ENCODE data around the gene KCNQ1. TPM values are rescaled to one million over a fixed set of nuclear protein-coding genes. Genes with fewer than 3 reads are reported as not detected.

The KCNQ1 gene
- total and polyA plus RNA-seq, 7 donors, result 1.1 to 25.2 (median 3.8) TPM

DNA sequence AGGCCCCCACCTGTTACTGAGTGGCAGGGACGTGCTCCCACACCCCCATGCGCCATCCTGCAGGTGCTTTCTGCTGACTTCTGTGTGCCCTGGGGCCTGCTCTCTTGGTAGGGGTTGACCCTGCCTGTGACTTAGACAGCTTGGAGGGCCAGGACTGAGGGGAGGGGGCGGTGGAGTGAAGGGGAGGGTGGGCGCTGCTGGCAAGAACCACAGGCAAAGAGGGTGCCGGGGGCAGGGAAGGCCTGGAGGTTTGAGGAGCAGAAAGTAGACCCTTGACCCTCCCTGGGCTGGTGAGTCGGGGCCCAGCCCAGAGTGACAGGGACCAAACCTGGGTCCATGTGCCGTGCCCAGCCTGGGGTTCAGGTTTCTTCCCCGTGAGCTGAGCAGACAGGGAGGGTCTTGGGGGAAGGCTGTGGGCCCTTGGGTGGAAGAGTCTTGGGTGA, 17.8 kb downstream of the KCNQ1 start:
- Histone ChIP-seq H3K9me3 (no peaks in the 10 kb centered on the region), H3K27me3 (no peaks in the 10 kb centered on the region), H3K36me3 (no peaks in the 10 kb centered on the region), H3K27ac (no peak overlapping the region), H3K4me3 (no peak overlapping the region), H3K4me1 (no peaks in the 10 kb centered on the region)
- TF ChIP-seq EP300 (IDR thresholded peaks at IDR 0.05) (no peak), POLR2A (IDR thresholded peaks at IDR 0.05) (no peak)
- 68 to 87% methylated on average over 8 of the region's 8 CpGs for WGBS, 2 donors
- no peak for DNase-seq
- intact Hi-C loops (cut with DNase I), result no loop called here

DNA sequence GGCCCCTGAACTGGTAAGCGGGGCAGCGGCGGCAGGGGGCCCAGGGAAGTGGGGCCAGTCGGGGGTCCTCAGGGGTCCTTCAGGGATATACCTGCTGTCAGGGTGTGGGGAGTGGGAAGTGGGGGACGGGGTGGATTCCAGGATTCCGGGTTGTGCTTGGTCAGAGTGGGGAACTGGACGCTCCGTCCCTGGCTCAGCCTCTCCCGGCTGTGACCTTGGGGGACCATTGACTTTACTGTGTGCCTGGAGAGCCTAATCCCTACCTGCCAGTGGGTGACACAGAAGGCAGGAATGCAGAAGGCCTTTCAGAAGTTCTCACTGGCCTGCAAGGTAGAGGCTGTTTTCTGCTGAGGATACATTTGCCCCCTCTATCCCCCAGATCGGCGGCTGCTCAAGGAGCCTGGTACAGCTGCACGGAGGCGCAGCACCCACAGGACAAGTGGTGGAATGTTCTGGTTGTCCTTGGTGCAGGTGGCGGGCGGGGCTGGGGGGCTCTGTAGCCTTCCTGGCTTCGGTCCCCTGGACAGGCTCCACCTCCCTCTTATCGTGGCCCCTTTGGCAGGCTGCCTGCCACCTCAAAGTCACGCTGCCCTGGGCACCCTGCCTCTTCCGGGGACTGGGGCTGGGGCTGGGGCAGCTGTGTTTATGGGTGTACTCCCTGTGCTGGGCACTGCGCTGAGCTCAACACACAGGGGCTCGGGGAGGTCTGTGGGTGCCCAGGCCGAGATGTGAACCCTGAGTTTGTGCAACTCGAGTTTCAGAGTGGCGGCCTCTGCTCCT, 18.4 kb downstream of the KCNQ1 start:
- WGBS, 2 donors, result 23 to 65% methylated on average over 24 of the region's 24 CpGs
- no peak for TF ChIP-seq POLR2AphosphoS5 (IDR thresholded peaks at IDR 0.05)
- no peak for TF ChIP-seq EP300 (IDR thresholded peaks at IDR 0.05)
- TF ChIP-seq POLR2A (IDR thresholded peaks at IDR 0.05), result no peak
- TF ChIP-seq, protein P1, sequence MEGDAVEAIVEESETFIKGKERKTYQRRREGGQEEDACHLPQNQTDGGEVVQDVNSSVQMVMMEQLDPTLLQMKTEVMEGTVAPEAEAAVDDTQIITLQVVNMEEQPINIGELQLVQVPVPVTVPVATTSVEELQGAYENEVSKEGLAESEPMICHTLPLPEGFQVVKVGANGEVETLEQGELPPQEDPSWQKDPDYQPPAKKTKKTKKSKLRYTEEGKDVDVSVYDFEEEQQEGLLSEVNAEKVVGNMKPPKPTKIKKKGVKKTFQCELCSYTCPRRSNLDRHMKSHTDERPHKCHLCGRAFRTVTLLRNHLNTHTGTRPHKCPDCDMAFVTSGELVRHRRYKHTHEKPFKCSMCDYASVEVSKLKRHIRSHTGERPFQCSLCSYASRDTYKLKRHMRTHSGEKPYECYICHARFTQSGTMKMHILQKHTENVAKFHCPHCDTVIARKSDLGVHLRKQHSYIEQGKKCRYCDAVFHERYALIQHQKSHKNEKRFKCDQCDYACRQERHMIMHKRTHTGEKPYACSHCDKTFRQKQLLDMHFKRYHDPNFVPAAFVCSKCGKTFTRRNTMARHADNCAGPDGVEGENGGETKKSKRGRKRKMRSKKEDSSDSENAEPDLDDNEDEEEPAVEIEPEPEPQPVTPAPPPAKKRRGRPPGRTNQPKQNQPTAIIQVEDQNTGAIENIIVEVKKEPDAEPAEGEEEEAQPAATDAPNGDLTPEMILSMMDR (IDR thresholded peaks at IDR 0.05), result no peak
- DNase-seq, result peak; percentile 59
- no peaks in the 10 kb centered on the region for H3K36me3 ChIP-seq
- intact Hi-C loops (cut with DNase I), result no loop called here
- H3K27me3 ChIP-seq, result no peaks in the 10 kb centered on the region
- no peak overlapping the region for H3K4me3 ChIP-seq
- H3K9me3 ChIP-seq, result no peaks in the 10 kb centered on the region
- no peaks in the 10 kb centered on the region for H3K4me1 ChIP-seq
- H3K27ac ChIP-seq, result no peak overlapping the region

DNA sequence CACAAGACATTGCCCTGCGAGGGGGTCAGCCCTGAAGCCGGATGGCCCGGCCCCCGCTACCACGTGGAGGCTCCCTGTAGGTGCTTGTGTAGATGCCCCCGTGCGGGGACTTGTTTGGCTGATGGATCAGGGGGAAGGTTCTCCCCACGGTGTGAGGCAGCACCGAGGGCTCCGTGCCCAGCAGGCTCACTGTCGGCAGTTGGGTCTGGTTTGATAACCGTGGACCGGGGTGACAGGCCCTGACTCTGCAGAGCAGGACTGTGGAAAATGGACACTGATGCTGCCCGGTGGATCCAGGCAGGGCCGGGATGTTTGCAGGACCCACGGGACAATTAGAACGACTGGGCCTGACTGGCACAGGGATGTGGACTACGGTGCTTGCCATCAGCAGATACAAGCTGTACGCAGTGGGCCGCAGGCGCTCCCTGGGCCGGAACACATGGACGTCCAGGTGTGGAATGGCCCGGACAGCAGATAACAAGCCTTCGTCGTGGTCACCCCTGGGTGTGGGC, 19.0 kb downstream of the KCNQ1 start:
- no peaks in the 10 kb centered on the region for H3K9me3 ChIP-seq
- H3K27ac ChIP-seq, result no peak overlapping the region
- H3K4me1 ChIP-seq, result no peaks in the 10 kb centered on the region
- no peak for TF ChIP-seq POLR2AphosphoS5 (IDR thresholded peaks at IDR 0.05)
- TF ChIP-seq POLR2A (IDR thresholded peaks at IDR 0.05), result no peak
- TF ChIP-seq, protein P1 (IDR thresholded peaks at IDR 0.05), result no peak
- TF ChIP-seq EP300 (IDR thresholded peaks at IDR 0.05), result no peak
- intact Hi-C loops (cut with DNase I), result no loop called here
- DNase-seq, result no peak
- no peak overlapping the region for H3K4me3 ChIP-seq
- 35 to 76% methylated on average over 26 of the region's 26 CpGs for WGBS, 2 donors
- H3K27me3 ChIP-seq, result no peaks in the 10 kb centered on the region
- no peaks in the 10 kb centered on the region for H3K36me3 ChIP-seq

DNA sequence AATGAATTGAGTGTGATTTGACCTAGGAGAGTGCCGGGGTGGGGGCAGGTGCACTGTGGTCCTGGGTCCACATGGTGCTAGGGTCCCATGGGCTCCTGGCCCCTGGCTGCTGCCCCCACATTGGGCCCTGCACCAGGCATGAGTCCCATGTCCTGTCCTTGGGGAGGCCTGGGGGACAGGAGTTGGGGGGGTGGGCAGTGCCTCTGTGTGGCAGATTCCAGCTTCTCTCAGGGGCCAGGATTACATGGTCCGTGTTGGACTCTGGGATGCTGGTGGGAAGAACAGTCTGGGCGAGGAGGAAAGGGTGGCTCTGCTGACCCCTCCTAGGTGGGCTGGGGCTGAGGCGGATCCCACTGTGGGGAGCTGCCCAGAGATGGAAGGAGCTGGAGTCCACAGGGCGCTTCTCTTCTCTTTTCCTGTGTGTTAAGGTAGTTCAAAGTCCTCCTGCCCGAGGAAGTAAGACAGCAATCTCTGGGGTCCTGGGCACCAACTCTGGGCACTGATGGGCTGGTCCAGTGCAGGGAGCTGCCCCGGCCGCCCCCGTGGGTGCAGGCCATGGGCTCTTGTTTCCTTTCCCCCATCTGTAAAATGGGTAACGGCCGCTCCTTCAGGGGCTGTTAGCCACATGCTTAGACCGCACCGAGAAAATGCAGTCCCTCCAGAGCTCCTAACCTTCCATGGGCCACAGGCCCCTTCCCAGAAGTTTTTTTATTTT, 19.8 kb downstream of the KCNQ1 start:
- DNase-seq, result no peak
- TF ChIP-seq POLR2A (IDR thresholded peaks at IDR 0.05) (no peak), EP300 (IDR thresholded peaks at IDR 0.05) (no peak), POLR2AphosphoS5 (IDR thresholded peaks at IDR 0.05) (no peak)
- TF ChIP-seq, protein P1 (IDR thresholded peaks at IDR 0.05), result no peak
- Histone ChIP-seq H3K9me3 (no peaks in the 10 kb centered on the region), H3K27ac (no peak overlapping the region), H3K4me3 (no peak overlapping the region), H3K4me1 (no peaks in the 10 kb centered on the region), H3K27me3 (no peaks in the 10 kb centered on the region), H3K36me3 (no peaks in the 10 kb centered on the region)
- WGBS, 2 donors, result 58 to 87% methylated on average over 13 of the region's 13 CpGs
- intact Hi-C loops (cut with DNase I), result no loop called here

Measured in sigmoid colon (tissue), 7 donors.